ENCODE measurements around the gene C1S. TPM values are rescaled to one million over a fixed set of nuclear protein-coding genes. Genes with fewer than 3 reads are reported as not detected.

C1S gene
- total and polyA plus RNA-seq, 2 of the 4 experiments (the other 2 are of a cell fraction): 49.6 to 85.4 TPM

- Histone ChIP-seq H3K79me1 (ENCODE audit: low read depth in 1 of 2, low read length in 2 of 2) (no peaks in the 10 kb centered on the region), H3K9me3 (ENCODE audit: control insufficient read depth, insufficient read depth, low read length) (peaks cover 2% of the 10 kb centered on the region; the same call in 1 of the 2 replicates), H3K4me3 (ENCODE audit: insufficient read depth, low read depth, low read length) (no peak overlapping the region), H2BK120ac (ENCODE audit: low read depth, low read length) (no peak overlapping the region), H4K8ac (ENCODE audit: low read depth in 2 of 2, low read length in 2 of 2) (no peak overlapping the region), H3K27me3 (ENCODE audit: control insufficient read depth, insufficient read depth, low read length) (peaks cover 20% of the 10 kb centered on the region), H2BK20ac (ENCODE audit: low read depth, low read length) (no peak overlapping the region), H3K27ac (ENCODE audit: insufficient read depth, low read length) (no peak overlapping the region), H4K20me1 (ENCODE audit: insufficient read depth, low read length) (no peaks in the 10 kb centered on the region), H3K4me2 (ENCODE audit: low read depth, low read length) (no peak overlapping the region), H3K14ac (replicated peaks; ENCODE audit: low read depth, low read length) (no peak overlapping the region), H3K9ac (ENCODE audit: low read depth, low read length) (no peak overlapping the region), H2AK9ac (replicated peaks; ENCODE audit: low read depth, low read length, poor library complexity) (no peak overlapping the region), H3K56ac (ENCODE audit: extremely low read depth, insufficient read depth, low read length) (no peak overlapping the region), H3K36me3 (ENCODE audit: control insufficient read depth, insufficient read depth, low read length) (no peaks in the 10 kb centered on the region), H2AK5ac (ENCODE audit: low read depth, low read length) (no peak overlapping the region), H3K4me1 (ENCODE audit: control insufficient read depth, insufficient read depth, low read length) (peaks cover 2% of the 10 kb centered on the region; the same call in 1 of the 2 replicates), H2BK15ac (ENCODE audit: low read depth, low read length) (no peak overlapping the region), H4K5ac (ENCODE audit: low read depth, low read length) (no peak overlapping the region), H2BK5ac (ENCODE audit: low read depth, low read length, poor library complexity, severe bottlenecking) (no peak overlapping the region), H3K9me1 (ENCODE audit: insufficient read depth, low read length) (no peaks in the 10 kb centered on the region; the same call in 1 of the 2 replicates), H2AFZ (replicated peaks; ENCODE audit: low read length, poor library complexity) (no peak overlapping the region), H3K4ac (ENCODE audit: low read depth, low read length) (no peak overlapping the region), H4K91ac (ENCODE audit: insufficient read depth, low read depth, low read length) (no peak overlapping the region), H3K23ac (ENCODE audit: low read depth, low read length) (no peak overlapping the region), H3K18ac (ENCODE audit: low read depth, low read length) (no peak overlapping the region)
- intact Hi-C loops (cut with micrococcal nuclease) (no loop called here), dilution Hi-C loops (cut with HindIII; ENCODE audit: low sequenced_read_pairs, unreplicated experiment) (no loop called here), in situ Hi-C loops (cut with MboI; ENCODE audit: low sequenced_read_pairs) (no loop called here)
- TF ChIP-seq CTCF (conservative IDR thresholded peaks at IDR 0.05; ENCODE audit: low read depth, low read length) (no peak), ELK1 (IDR thresholded peaks at IDR 0.05; ENCODE audit: borderline replicate concordance, low read depth, low read length) (no peak), NFE2L2 (IDR thresholded peaks at IDR 0.05; ENCODE audit: low read depth, low read length) (no peak), RAD21 (IDR thresholded peaks at IDR 0.05; ENCODE audit: low read length) (no peak), BHLHE40 (IDR thresholded peaks at IDR 0.05; ENCODE audit: low read depth, low read length) (no peak), CHD1 (IDR thresholded peaks at IDR 0.05; ENCODE audit: low read depth, low read length) (no peak), MXI1 (IDR thresholded peaks at IDR 0.05; ENCODE audit: borderline replicate concordance, low read depth, low read length) (no peak), RFX5 (IDR thresholded peaks at IDR 0.05; ENCODE audit: low read depth, low read length) (no peak), MAFK (IDR thresholded peaks at IDR 0.05; ENCODE audit: low read depth, low read length) (no peak), SMC3 (IDR thresholded peaks at IDR 0.05; ENCODE audit: low read depth, low read length) (no peak), MAZ (IDR thresholded peaks at IDR 0.05; ENCODE audit: borderline replicate concordance, low read depth, low read length) (no peak), CEBPB (IDR thresholded peaks at IDR 0.05; ENCODE audit: low read depth, low read length) (no peak)
- DNase-seq (no peak), ATAC-seq (ENCODE audit: low read depth) (no peak)
- no TSS peak for BruUV-seq (replicated peaks)
- WGBS, 2 experiments (ENCODE audit: extremely low coverage in 2 of 2, insufficient read length in 1 of 2): no CpG with 5 or more reads among the region's 2 CpGs
- CTCF ChIA-PET: no interaction called here
- POLR2A ChIA-PET (ENCODE audit: unreplicated experiment): no interaction called here
Measured at GRCh38 chr12:7035463-7035862, 25.1 kb upstream of the C1S start.

Measured in IMR-90 (cell line).